Peyer's patch (tissue), 4 donors: ENCODE measurements around the gene HMGB4. TPM values are rescaled to one million over a fixed set of nuclear protein-coding genes. Genes with fewer than 3 reads are reported as not detected.

Experiments
- DNase-seq, 3 donors: peaks; one replicate each; pipeline ENCODE4 v3.0.0-alpha.2; 2017 to 2019
- H3K27ac ChIP-seq, 4 donors: fragments of 200-600 bp; sonication (generic); one replicate each; pipeline ENCODE4 v1.5.1; 2016 to 2019
- H3K27me3 ChIP-seq, 2 donors: fragments of 200-600 bp; sonication (generic); one replicate each; pipeline ENCODE4 v1.5.1; 2019
- H3K36me3 ChIP-seq, 3 donors: fragments of 200-600 bp; sonication (generic); one replicate each; pipeline ENCODE4 v1.5.1; 2016 to 2019
- H3K4me1 ChIP-seq, 4 donors: fragments of 200-600 bp; sonication (generic); one replicate each; pipeline ENCODE4 v1.5.1; 2016 to 2019
- H3K4me3 ChIP-seq, 4 donors: fragments of 200-600 bp; sonication (generic); 1 replicate in 3 of 4; 2 replicates in 1 of 4; pipeline ENCODE4 v1.5.1; 2016 to 2019; ENCODE audit warnings: mild to moderate bottlenecking in 1 of 4
- H3K9me3 ChIP-seq, 4 donors: fragments of 200-600 bp; sonication (generic); one replicate each; pipeline ENCODE4 v1.5.1; 2016 to 2019; ENCODE audit warnings: mild to moderate bottlenecking in 1 of 4
- POLR2A ChIP-seq, 2 donors: fragments of 450-650 bp; IDR thresholded peaks; one replicate each; pipeline ENCODE4 v1.5.1; 2017; ENCODE audit warnings: antibody characterized with exemption in 2 of 2, mild to moderate bottlenecking in 2 of 2, moderate library complexity in 2 of 2
- total RNA-seq, 4 donors: library from RNA; depleted of rRNA; stranded (reverse); fragments of >200 nt; gene quantifications; one replicate each; pipeline ENCODE4 v1.1.0, GENCODE V29; 2016
- TF ChIP-seq, protein P1 (sequence below), 6 experiments: fragments of 450-650 bp in 4 of 6; fragments of 200-600 bp in 2 of 6; sonication (generic) in 1 of 6; IDR thresholded peaks; one replicate each; pipeline ENCODE4 v1.5.1; 2017 to 2019; ENCODE audit warnings: antibody characterized with exemption in 6 of 6, mild to moderate bottlenecking in 3 of 6, moderate library complexity in 1 of 6

Gene HMGB4
- total RNA-seq, 4 donors from 2014 or later: not detected

DNA sequence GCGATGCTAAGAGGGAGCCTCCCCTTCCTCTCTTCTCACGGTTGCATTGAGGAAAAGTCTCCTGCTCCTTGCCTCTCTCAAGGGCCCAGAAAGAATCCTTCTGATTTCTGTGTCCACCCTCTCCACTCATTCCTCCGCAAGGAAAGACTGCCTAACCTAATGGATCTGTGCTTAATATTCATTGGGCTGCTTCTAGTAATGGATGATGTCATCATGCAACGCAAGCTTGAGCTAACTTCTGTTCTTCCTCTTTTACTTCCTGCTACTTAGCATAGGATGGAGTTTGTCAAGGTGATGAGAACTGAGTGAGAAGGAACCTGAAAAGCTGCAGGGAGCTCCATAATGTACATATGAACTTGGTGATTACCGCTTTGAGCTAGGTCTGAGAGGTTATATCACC, 35.2 kb upstream of the HMGB4 start:
- TF ChIP-seq, protein P1, sequence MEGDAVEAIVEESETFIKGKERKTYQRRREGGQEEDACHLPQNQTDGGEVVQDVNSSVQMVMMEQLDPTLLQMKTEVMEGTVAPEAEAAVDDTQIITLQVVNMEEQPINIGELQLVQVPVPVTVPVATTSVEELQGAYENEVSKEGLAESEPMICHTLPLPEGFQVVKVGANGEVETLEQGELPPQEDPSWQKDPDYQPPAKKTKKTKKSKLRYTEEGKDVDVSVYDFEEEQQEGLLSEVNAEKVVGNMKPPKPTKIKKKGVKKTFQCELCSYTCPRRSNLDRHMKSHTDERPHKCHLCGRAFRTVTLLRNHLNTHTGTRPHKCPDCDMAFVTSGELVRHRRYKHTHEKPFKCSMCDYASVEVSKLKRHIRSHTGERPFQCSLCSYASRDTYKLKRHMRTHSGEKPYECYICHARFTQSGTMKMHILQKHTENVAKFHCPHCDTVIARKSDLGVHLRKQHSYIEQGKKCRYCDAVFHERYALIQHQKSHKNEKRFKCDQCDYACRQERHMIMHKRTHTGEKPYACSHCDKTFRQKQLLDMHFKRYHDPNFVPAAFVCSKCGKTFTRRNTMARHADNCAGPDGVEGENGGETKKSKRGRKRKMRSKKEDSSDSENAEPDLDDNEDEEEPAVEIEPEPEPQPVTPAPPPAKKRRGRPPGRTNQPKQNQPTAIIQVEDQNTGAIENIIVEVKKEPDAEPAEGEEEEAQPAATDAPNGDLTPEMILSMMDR (IDR thresholded peaks at IDR 0.05): no peak
- no peak for TF ChIP-seq POLR2A (IDR thresholded peaks at IDR 0.05)
- no peaks in the 10 kb centered on the region for H3K27me3 ChIP-seq

DNA sequence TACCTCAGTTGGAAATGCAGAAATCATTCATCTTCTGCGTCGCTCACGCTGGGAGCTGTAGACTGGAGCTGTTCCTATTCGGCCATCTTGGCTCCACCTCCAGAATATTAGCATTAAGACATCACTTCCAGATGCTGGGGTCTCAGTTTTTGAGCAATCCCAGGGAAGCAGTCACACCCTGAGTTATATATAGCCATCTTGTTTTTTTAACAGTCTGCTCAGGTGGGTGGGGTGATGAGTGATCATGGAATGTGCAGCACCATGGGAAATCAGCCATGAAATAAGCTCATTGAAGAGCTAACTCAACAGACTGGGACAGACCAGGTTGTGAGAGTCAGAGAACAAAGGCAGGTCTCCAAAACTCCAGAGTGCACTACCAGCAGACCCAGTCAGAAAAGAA, 27.0 kb upstream of the HMGB4 start:
- DNase-seq: no peak
- TF ChIP-seq POLR2A (IDR thresholded peaks at IDR 0.05): no peak
- TF ChIP-seq, protein P1 (IDR thresholded peaks at IDR 0.05): no peak

More for the DNA sequence above, 35.2 kb upstream of the HMGB4 start:
- H3K9me3 ChIP-seq: no peaks in the 10 kb centered on the region
- no peaks in the 10 kb centered on the region for H3K36me3 ChIP-seq
- no peak overlapping the region for H3K27ac ChIP-seq
- no peak overlapping the region for H3K4me3 ChIP-seq
- no peaks in the 10 kb centered on the region for H3K4me1 ChIP-seq
- DNase-seq: no peak

DNA sequence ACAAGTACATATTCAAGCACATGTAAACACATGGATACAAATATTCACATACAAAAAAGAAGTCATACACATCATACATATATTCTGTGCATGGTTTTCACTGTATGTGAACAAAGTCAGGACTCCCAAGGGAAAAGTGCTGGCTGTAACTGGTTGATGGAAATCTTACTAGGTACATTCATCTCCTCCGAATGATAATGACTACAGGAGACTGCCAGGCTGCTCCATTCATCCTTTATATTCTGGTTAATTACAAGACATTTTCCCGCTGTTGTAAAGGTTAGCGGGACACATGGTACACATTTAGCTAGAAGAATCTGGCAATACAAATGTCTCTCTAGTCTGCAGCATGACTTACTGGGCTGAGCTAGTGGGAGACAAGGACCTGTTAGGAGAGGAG, 26.2 kb upstream of the HMGB4 start:
- no peak for TF ChIP-seq POLR2A (IDR thresholded peaks at IDR 0.05)
- TF ChIP-seq, protein P1 (IDR thresholded peaks at IDR 0.05): no peak

More for the DNA sequence above, 27.0 kb upstream of the HMGB4 start:
- no peaks in the 10 kb centered on the region for H3K27me3 ChIP-seq
- no peak overlapping the region for H3K27ac ChIP-seq
- H3K9me3 ChIP-seq: no peaks in the 10 kb centered on the region
- H3K4me1 ChIP-seq: no peaks in the 10 kb centered on the region
- H3K4me3 ChIP-seq: no peak overlapping the region
- no peaks in the 10 kb centered on the region for H3K36me3 ChIP-seq

DNA sequence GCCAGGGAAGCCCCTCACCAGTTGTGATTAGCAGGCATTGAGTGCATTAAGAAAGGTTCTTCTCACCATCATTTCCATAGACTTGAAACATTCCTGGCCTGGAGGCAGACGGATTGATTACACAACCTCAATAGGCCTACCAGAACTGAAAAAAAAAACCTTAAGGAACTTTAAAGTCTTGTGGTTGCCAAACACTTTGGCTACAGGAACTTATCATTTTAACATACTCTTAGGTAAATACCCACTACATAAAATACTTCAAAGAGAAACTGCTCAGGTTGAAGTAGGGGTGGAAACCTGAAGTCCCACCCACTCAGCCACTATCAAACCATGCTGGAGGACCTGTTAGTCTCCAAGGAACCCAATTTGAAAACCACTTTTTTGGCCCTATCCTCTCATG, 22.4 kb upstream of the HMGB4 start:
- H3K27ac ChIP-seq: no peak overlapping the region
- no peak for DNase-seq

More for the DNA sequence above, 26.2 kb upstream of the HMGB4 start:
- Histone ChIP-seq H3K36me3 (no peaks in the 10 kb centered on the region), H3K27me3 (no peaks in the 10 kb centered on the region), H3K27ac (no peak overlapping the region), H3K4me1 (no peaks in the 10 kb centered on the region), H3K9me3 (no peaks in the 10 kb centered on the region), H3K4me3 (no peak overlapping the region)
- no peak for DNase-seq

DNA sequence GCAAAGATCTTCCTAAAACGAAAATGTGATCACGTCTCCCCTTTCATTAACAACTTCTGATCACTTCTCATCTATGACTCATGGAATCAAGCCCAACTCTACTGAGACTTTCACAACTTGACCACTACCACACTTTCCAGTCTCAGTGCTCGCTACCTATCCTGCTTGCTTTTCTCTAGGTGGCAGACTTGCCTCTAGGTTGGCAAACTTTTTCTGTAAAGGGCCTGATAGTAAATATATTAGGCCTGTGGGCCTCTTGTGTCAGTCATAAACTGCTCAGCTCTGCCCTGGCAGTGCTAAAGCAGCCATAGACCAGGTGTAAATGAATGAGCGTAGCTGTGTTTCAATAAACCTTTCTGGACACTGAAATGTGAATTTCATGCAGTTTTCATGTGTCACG, 21.5 kb upstream of the HMGB4 start:
- Histone ChIP-seq H3K4me1 (no peaks in the 10 kb centered on the region), H3K9me3 (no peaks in the 10 kb centered on the region), H3K36me3 (no peaks in the 10 kb centered on the region), H3K4me3 (no peak overlapping the region), H3K27me3 (no peaks in the 10 kb centered on the region), H3K27ac (no peak overlapping the region)
- TF ChIP-seq, protein P1 (IDR thresholded peaks at IDR 0.05): no peak
- TF ChIP-seq POLR2A (IDR thresholded peaks at IDR 0.05): no peak
- DNase-seq: no peak

More for the DNA sequence above, 22.4 kb upstream of the HMGB4 start:
- Histone ChIP-seq H3K4me1 (no peaks in the 10 kb centered on the region), H3K9me3 (no peaks in the 10 kb centered on the region), H3K4me3 (no peak overlapping the region), H3K27me3 (no peaks in the 10 kb centered on the region), H3K36me3 (no peaks in the 10 kb centered on the region)
- TF ChIP-seq, protein P1 (IDR thresholded peaks at IDR 0.05): no peak
- TF ChIP-seq POLR2A (IDR thresholded peaks at IDR 0.05): no peak

DNA sequence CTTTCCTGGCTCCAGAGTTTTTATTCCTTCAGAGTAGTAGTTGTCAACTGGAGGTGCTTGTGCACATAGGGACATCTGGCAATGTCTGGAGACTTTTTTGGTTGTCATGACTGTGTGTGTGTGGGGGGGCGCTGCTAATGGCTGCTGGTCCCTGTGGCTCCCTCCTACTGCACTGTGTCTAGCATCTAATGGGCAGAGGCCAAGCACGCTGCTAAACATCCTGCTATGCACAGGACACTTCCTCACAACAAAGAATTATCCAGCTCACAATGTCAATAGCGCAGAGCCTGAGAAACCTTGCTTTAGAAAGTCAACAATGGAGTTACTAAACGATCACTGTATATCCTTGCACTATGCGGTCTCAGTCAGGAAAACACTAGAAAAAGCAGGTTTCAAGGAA, 19.7 kb upstream of the HMGB4 start:
- Histone ChIP-seq H3K36me3 (no peaks in the 10 kb centered on the region), H3K4me1 (no peaks in the 10 kb centered on the region), H3K27me3 (no peaks in the 10 kb centered on the region), H3K4me3 (no peak overlapping the region), H3K27ac (no peak overlapping the region), H3K9me3 (no peaks in the 10 kb centered on the region)
- TF ChIP-seq, protein P1 (IDR thresholded peaks at IDR 0.05): no peak
- TF ChIP-seq POLR2A (IDR thresholded peaks at IDR 0.05): no peak
- DNase-seq: no peak
